ENCODE data around the gene HPS4. TPM values are rescaled to one million over a fixed set of nuclear protein-coding genes. Genes with fewer than 3 reads are reported as not detected.

The HPS4 gene
- polyA plus RNA-seq, 1 of the 3 experiments (the other 2 are of a cell fraction), result 22.5 TPM

DNA sequence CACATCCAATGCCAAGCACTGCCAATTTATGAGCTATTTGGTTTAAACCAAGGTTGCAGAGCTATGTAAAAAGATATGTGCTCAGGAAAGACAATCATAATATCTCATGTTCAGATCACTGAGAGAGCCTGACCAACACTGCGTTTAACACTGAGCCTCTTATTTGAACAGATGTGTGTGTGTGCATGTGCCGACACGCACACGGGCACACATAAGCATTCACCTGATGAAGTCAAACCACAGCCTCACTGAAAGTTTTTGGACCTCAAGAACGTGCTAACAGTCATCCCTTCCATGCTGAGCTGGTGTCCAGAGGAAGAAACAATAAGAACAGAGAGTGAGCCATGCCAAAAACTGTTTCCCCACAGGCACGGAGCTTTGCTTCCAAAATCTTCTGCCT is 23.4 kb downstream of the HPS4 start (continued):
- TF ChIP-seq, protein P1, sequence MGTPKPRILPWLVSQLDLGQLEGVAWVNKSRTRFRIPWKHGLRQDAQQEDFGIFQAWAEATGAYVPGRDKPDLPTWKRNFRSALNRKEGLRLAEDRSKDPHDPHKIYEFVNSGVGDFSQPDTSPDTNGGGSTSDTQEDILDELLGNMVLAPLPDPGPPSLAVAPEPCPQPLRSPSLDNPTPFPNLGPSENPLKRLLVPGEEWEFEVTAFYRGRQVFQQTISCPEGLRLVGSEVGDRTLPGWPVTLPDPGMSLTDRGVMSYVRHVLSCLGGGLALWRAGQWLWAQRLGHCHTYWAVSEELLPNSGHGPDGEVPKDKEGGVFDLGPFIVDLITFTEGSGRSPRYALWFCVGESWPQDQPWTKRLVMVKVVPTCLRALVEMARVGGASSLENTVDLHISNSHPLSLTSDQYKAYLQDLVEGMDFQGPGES (IDR thresholded peaks at IDR 0.05; ENCODE audit: low read depth, low read length), result no peak
- TF ChIP-seq, protein P2, sequence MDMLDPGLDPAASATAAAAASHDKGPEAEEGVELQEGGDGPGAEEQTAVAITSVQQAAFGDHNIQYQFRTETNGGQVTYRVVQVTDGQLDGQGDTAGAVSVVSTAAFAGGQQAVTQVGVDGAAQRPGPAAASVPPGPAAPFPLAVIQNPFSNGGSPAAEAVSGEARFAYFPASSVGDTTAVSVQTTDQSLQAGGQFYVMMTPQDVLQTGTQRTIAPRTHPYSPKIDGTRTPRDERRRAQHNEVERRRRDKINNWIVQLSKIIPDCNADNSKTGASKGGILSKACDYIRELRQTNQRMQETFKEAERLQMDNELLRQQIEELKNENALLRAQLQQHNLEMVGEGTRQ (IDR thresholded peaks at IDR 0.05; ENCODE audit: borderline replicate concordance, low read depth, low read length), result no peak
- TF ChIP-seq TCF12 (IDR thresholded peaks at IDR 0.05), result no peak
- no peak for TF ChIP-seq RFX5 (IDR thresholded peaks at IDR 0.05; ENCODE audit: low read length)

DNA sequence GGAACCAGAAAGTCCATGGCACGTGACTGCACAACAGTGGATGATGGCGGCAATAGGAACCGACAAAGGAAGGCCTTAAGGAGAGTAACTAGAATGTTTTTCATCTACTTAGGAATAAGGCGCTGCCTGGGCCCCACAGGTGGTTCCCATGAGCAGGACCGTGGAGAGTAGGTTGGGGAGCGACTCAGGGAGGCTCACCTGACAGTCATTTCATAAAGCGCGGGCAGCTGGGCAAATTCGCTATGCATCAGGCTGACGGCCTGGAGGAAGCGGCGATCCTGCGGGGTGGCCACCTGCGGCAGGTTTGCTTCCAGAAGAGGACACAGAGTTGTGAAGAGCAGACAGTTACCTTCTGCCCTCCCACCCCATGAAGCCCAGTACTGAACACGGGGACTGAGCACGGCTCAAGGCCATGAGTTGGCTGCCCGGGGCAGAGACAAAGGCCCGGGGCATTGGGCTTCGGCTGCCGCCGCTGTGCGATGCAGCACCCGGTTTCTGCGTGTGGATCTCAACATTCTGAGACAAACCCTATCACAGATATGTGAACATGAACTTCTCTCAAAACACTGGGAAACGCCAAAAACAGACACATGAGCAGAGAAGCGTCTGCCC is 25.8 kb downstream of the HPS4 start:
- Histone ChIP-seq H2AFZ (ENCODE audit: low read depth) (no peak overlapping the region), H4K20me1 (ENCODE audit: insufficient read depth) (peaks cover 5% of the 10 kb centered on the region), H3F3A (replicated peaks; ENCODE audit: insufficient read depth) (peaks cover 3% of the 10 kb centered on the region), H3K4me2 (no peak overlapping the region), H3K4me1 (ENCODE audit: control insufficient read depth in 1 of 2, insufficient read depth in 2 of 2, low read depth in 1 of 2, low read length in 1 of 2) (peaks cover 0 to 2% of the 10 kb centered on the region in 2 experiments; a peak in 2 of 4 replicates), H3K9me2 (no peaks in the 10 kb centered on the region), H3K79me2 (ENCODE audit: insufficient read depth) (peaks cover 8% of the 10 kb centered on the region), H3K27me3 (ENCODE audit: insufficient read depth) (no peaks in the 10 kb centered on the region), H3K9ac (no peak overlapping the region), H3K27ac (ENCODE audit: low read depth in 2 of 2, low read length in 1 of 2) (no peak overlapping the region), H3K4me3 (ENCODE audit: low read depth in 2 of 2, low read length in 1 of 2) (no peak overlapping the region), H3K36me3 (replicated peaks in 1 of 2; ENCODE audit: control insufficient read depth in 1 of 2, insufficient read depth in 2 of 2, low read length in 1 of 2) (peaks cover 13 to 55% of the 10 kb centered on the region in 2 experiments), H3K9me3 (no peaks in the 10 kb centered on the region)
- 96% methylated on average over 14 of the region's 26 CpGs for WGBS (ENCODE audit: low lambda C conversion rate)
- ChIA-PET POLR2A (no interaction called here), CTCF (interaction anchor here (1.2 kb wide), 1 partner anchor 90 kb away, joined by 4 read pairs; no protein-coding TSS in a partner anchor)
- no peak for TF ChIP-seq MXI1 (IDR thresholded peaks at IDR 0.05; ENCODE audit: low read depth, low read length)
- TF ChIP-seq, protein P3, sequence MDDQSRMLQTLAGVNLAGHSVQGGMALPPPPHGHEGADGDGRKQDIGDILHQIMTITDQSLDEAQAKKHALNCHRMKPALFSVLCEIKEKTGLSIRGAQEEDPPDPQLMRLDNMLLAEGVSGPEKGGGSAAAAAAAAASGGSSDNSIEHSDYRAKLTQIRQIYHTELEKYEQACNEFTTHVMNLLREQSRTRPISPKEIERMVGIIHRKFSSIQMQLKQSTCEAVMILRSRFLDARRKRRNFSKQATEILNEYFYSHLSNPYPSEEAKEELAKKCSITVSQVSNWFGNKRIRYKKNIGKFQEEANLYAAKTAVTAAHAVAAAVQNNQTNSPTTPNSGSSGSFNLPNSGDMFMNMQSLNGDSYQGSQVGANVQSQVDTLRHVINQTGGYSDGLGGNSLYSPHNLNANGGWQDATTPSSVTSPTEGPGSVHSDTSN (IDR thresholded peaks at IDR 0.05), result no peak
- DNase-seq, result no peak

DNA sequence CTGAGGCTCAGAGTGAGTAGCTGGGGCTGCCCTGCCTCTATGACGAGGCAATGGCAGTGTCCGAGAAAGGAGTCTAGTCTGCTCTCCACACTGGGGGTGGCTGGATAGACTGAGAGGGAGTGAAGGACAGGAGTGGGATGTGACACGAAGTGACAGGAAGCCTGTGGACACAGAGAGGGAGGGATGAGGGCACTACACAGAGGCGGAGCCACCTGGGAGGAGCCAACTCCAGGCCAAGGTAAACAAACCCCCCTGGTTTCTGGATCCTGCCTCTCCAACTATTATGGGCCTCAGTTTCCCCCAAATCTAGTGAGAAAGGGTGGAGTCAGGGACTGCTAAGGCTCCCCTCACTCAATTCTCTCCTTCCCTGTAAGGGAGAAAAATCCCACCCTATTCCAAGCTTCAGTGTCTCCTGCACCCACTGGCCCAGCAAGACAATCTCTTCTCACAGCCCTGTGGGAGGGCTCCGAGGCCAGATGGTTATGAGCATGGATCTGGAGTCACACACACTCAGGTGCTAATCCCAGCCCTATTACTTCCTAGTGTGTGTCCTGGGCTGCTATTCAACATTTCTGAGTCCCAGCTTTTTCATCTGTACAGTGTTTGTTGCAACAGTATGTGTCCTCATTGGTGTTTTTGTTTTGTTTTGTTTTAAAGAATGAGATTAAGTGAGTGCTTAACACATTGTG is 29.6 kb downstream of the HPS4 start:
- Histone ChIP-seq H3K9ac (no peak overlapping the region), H3K27me3 (ENCODE audit: insufficient read depth) (no peaks in the 10 kb centered on the region), H3K9me2 (no peaks in the 10 kb centered on the region), H3K9me3 (no peaks in the 10 kb centered on the region), H3K4me1 (ENCODE audit: control insufficient read depth in 1 of 2, insufficient read depth in 2 of 2, low read depth in 1 of 2, low read length in 1 of 2) (no peaks in the 10 kb centered on the region; a peak in 1 of 4 replicates), H3F3A (replicated peaks; ENCODE audit: insufficient read depth) (no peaks in the 10 kb centered on the region), H3K27ac (ENCODE audit: low read depth in 2 of 2, low read length in 1 of 2) (no peak overlapping the region), H3K79me2 (ENCODE audit: insufficient read depth) (no peaks in the 10 kb centered on the region; the same call in 1 of the 2 replicates), H3K4me2 (no peak overlapping the region), H3K36me3 (replicated peaks in 1 of 2; ENCODE audit: control insufficient read depth in 1 of 2, insufficient read depth in 2 of 2, low read length in 1 of 2) (peaks cover 6 to 51% of the 10 kb centered on the region in 2 experiments), H4K20me1 (ENCODE audit: insufficient read depth) (no peaks in the 10 kb centered on the region), H2AFZ (ENCODE audit: low read depth) (no peak overlapping the region), H3K4me3 (ENCODE audit: low read depth in 2 of 2, low read length in 1 of 2) (no peak overlapping the region)
- CTCF ChIA-PET, result interaction anchor here (0.7 to 1.0 kb wide), 4 partner anchors 14 to 93 kb away, joined by 3 read pairs; no protein-coding TSS in a partner anchor
- TF ChIP-seq RCOR1 (IDR thresholded peaks at IDR 0.05; ENCODE audit: low read length), result no peak
- WGBS (ENCODE audit: low lambda C conversion rate), result 91% methylated on average over 5 of the region's 5 CpGs
- DNase-seq, result no peak
- POLR2A ChIA-PET, result interaction anchor here (0.8 kb wide), 1 partner anchor 12 kb away, joined by 5 read pairs; no protein-coding TSS in a partner anchor

Data from SK-N-SH (cell line).